NCI-H345 treated with DMSO at 0.1 percent for 48 hours (cell line): ENCODE measurements around the gene STX18.

Experiments
- DNase-seq: peaks from one replicate; lab custom pipeline; 2025; ENCODE audit not compliant: unreplicated experiment; lab: John Stamatoyannopoulos, UW

STX18 gene

DNA sequence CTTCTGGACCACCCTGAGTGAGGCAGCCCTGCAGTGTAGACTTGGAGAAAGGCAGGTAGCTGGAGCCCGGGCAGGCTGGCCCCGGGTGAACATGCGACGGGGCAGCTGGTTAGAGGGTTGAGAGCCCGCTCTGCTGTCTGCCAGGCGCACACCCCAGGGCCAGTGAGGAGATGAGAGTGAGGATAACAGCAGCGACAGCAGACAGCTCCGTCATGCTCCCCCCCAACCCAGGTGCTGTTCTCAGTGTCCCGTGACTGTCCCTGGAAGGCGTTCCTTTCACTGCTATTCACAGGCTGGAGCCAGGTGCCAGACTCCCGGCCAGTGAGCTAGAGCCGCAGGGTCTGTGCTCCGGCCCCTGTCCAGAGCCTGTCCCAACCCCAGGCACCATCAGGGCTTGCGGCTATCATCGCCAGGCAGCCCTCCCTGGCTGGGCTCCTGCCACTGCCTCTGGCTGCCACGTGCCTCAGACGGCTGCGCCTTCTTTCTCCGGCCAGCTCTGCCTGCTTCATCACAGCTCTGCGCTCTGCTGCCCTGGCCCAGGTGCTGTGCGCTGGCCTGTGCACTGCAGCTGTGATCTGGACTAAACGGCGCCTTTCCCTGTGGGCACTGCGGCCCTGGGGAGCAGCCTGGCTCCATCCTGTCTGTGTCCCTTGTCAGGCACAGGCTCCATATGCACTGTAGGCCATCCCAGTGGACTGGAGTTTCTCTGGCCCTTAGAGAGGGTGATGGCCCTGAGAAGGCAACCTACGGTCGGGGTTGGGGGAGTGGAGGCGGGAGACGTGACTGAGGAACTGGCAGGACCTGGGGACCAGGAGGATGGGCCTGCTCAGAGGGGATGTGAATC lies 135.2 kb downstream of the STX18 start:
- DNase-seq = no peak

DNA sequence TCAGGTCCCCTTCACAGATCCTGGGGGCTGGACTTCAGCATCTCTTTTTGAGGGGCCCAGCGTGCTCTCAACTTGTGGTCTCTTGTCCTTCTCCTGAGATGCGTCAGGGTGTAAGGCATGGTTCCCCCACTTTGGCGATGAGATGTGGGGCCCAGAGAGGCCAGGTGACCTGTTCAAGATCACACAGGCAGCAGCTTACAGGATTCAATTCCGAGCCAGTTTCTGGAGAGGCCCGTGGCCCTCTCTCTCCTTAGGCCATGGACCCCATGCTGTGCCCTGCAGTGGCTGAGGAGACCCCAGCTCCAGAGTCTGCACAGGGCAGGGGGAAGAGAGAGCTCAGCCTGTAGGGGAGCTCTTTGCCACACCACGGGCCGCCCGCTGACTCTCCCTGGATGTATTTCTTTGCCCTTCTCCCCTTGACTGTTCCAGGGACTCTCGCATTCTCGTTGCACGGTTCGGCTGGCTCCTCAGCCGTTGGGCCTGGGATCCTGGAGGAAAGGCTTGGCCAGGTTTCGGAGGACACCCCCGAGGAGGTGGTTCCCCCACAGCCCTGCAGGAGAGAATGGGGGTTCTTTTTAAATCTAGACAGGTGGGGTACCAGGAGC lies 136.4 kb downstream of the STX18 start:
- DNase-seq = no peak

- DNase-seq = no peak
These were observed 138.9 kb downstream of the STX18 start for GRCh38 chr4:4402966-4403365.

GRCh38 chr4:4401036-4401435 lies 140.8 kb downstream of the STX18 start:
- no peak for DNase-seq

DNA sequence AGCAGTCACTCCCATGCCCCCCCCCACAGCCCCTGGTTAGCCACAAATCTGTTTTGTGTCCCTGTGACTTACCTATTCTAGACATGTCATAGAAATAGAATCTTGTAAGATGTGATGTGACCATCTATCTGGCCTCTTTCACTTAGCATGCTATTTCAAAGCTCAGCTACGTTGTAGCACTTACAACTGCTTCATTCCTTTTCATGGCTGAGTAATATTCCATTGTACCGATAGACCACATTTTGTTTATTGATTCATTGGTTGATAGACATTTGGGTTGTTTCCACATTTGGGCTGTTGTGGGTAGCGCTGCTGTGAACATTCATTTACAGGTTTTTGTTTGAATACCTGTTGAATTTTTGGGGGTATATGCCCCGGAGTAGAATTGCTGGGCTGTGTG lies 143.4 kb downstream of the STX18 start:
- no peak for DNase-seq

DNA sequence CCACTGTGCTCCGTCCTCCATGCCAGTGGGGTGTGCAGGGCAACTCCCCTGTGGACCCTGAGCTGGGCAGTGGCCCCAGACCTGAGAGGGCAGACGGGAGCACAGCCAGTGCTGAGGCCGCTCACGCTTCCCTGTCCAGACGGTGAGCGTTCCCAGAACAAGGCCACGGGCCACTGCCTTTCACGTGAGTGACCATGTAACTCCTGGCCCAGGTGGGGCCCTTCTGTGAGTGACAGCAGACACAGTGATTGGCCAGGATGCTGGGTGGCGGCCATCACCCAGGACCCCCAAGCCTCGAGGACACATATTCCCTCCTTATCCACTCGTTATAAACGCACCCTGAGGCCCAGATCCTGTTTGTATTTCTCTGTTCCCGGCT lies 144.4 kb downstream of the STX18 start:
- DNase-seq = no peak

- DNase-seq = no peak
These were observed 145.0 kb downstream of the STX18 start for GRCh38 chr4:4396628-4397440.

DNA sequence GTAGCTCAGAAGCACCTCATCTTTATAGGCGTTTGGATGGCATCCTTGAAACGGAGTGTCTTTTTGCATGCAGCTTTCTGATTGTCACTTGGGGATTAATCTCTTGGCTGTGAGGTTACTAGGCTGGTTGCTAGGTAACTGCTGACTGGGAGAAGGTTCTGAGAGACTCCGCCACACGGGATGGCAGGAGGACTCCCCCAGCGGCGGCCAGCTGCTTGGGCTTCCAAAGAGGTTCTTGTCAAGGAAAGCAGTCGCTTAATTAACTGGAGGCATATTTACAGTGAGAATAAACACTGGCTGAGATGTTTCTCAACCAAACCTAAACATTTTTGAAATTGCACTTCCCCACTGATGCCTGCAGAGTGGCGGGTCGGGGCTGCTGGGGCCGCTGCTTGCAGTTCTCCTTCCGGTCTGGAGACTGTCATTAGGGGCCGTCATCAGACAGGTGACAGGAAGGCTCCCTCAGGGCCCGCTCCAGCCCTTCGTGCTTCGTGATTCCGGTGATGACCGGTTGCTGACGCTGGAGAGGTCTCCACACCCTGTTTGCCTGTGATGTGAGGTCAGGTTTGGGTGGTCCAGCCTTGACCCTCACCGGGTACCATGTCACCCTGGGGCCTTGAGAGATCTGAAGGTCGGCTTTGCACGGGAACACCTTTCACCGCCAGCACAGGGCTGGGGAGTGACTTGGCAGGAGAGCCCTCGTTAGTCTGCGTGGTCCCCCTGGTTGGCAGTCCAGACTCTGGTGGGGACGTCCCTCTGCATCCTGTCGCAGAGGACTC lies 145.8 kb downstream of the STX18 start:
- DNase-seq = no peak

GRCh38 chr4:4395371-4395770 lies 146.5 kb downstream of the STX18 start:
- no peak for DNase-seq

DNA sequence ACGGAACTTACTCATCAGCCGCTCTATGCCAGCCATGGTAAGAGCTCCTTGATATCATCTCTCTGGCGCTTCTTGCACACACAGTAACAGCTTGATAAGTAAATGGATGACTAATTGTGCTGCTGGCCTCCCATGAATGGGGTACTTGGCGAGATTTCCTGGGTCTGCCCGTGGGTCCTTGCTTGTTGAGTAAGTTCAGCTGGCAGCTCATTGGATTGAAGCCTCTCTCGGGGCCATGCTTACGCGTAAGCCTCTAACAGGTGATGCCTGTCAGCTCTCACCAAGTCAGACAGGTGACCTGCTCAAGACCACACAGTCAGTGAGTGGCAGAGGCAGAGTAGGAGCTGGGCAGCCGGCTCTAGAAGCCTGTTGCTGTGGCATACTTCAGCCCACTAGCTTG lies 147.2 kb downstream of the STX18 start:
- DNase-seq = no peak

- no peak for DNase-seq
These were observed 149.2 kb downstream of the STX18 start for GRCh38 chr4:4392501-4393183.

DNA sequence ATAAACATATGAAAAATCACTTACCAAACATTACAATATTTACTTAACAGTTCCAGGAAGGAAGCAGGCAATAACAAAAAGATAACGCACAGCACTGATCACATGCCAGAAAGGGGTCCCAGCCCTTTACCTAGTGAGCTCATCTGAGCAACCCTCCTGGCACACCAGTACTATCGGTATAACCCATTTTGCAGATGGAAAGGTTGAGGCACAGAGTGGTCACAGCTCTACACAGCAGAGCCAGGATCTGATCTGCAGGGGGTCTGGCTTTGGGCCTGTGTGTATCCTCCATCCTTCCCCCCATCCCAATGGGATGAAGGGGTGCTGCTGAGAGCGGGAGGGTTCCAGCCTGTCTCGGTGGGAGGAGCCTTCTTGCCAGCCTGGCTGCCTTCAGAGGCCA lies 150.0 kb downstream of the STX18 start:
- no peak for DNase-seq

- no peak for DNase-seq
These were observed 151.2 kb downstream of the STX18 start for GRCh38 chr4:4390515-4391240.

GRCh38 chr4:4390046-4390445 lies 151.8 kb downstream of the STX18 start:
- DNase-seq = no peak

DNA sequence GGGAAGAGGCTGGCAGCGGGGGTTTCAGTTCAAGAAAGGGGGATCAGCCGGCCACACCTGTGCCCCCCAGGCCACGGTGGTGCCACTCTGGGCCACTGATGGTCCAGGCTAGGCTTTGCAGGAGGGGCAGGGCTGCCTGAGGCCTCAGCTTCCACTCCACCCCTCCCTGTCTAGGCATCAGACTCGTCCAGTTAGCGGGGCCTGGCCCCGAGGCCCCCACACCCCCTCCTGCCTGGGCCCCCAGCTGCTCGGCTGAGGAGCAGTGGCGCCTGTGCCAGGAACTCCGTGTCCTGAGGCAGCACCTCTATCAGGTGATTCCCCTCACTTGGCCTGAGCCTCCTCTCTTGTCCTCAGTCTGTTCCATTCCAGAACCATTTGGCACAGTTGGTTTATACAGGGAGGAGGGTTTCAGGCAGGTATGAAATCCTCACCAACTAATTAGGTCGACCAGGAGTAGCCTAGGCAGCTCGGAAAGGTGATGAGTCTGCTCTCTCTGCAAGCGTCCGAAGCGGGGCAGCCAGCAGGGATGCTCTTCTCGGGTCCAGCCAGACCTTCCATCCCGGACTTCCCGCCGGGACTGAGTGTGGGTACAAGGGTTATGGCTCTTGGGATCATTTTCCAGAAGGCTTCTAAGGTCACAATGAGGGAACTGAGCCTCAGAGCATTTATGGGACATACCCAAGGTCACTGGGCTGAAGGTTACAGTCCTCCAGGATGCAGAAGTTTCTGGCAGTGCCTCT lies 152.8 kb downstream of the STX18 start:
- no peak for DNase-seq

DNA sequence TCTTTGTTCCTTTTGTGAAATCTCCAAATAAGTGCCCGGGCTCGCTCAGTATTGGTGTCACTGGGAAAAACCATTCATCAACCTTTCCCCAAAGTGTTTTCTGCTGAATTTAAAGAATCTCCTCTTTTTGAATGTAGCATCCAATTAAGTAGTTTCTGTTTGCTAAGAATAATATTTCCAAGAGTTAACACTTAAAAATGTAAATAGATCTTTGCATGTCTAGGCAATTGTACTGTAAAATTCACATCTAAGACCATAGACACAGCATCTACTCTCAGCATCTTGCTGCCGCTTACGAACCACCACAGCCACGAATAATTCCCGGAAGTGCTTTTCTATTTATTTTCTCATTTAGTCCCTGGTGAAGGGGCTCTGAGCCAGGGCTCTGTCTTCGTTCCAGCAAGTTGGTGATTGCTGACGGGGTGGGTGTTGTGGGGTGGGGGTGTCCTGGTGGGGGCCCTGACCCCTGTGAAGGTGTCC lies 153.5 kb downstream of the STX18 start:
- DNase-seq = no peak

DNA sequence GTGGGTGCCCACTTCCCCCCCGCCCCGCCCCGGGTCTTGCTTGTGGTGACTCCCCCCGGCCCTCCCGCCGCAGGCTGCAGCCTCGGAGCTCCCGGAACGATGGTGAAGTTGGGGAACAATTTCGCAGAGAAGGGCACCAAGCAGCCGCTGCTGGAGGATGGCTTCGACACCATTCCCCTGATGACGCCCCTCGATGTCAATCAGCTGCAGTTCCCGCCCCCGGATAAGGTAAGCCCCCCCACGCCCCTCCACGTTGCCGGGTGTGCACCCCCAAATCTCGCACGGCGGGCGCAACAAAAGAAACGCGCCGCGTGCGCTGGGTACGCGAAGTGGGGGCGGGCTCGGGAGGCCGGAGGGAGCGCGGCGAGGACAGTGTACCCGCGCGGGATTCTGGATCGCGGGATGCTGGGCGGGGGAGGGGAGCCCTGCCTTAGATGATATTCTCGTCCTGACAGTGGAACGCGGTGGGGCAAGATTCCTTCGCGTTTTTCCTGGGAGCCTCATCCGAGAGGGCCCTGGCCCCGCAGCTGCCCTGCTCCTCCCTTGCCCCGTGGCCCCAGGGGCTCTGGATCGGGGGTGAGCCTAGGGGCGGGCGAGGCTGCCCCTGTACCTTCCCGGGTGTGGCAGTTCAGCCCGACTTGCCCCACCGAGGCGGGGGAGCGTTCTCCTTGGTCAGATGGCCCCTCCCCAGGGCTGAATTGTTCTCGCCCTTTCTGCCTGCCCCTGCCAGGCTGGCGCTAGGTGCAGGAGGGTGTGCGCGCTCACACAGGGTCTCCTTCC lies 154.1 kb downstream of the STX18 start:
- no peak for DNase-seq

- DNase-seq = no peak
These were observed 155.0 kb downstream of the STX18 start, which contains the start of gene NSG1 for GRCh38 chr4:4386736-4387392. Gene NSG1, plus strand, starts transcription at chr4:4387102. Its CDS starts 528 bp downstream, at chr4:4387630.
